GM18867 (cell line): ENCODE data around the gene ZFYVE9.

Experiments
- ATAC-seq: cut with Tn5 transposase; IDR thresholded peaks from one replicate; pipeline ENCODE4 v1.9.1; 2021; ENCODE audit warnings: mild to moderate bottlenecking, moderate library complexity; ENCODE audit not compliant: unreplicated experiment

The ZFYVE9 gene

GRCh38 chr1:52332411-52332810 is 190.5 kb downstream of the ZFYVE9 start:
- no peak for ATAC-seq

- no peak for ATAC-seq
Observed at GRCh38 chr1:52334906-52335528, 193.1 kb downstream of the ZFYVE9 start.

- ATAC-seq: no peak
Observed at GRCh38 chr1:52337439-52337838, 195.6 kb downstream of the ZFYVE9 start.

GRCh38 chr1:52341655-52342260 is 199.9 kb downstream of the ZFYVE9 start:
- ATAC-seq: no peak

GRCh38 chr1:52343979-52344378 is 202.1 kb downstream of the ZFYVE9 start:
- no peak for ATAC-seq

GRCh38 chr1:52345252-52345651 is 203.4 kb downstream of the ZFYVE9 start:
- no peak for ATAC-seq

- no peak for ATAC-seq
Observed at GRCh38 chr1:52346653-52347052, 204.8 kb downstream of the ZFYVE9 start.

GRCh38 chr1:52348704-52349300 is 206.9 kb downstream of the ZFYVE9 start:
- no peak for ATAC-seq

GRCh38 chr1:52352690-52353089 is 210.8 kb downstream of the ZFYVE9 start:
- no peak for ATAC-seq

GRCh38 chr1:52355436-52355835 is 213.5 kb downstream of the ZFYVE9 start:
- no peak for ATAC-seq

- no peak for ATAC-seq
Observed at GRCh38 chr1:52355847-52356505, 214.1 kb downstream of the ZFYVE9 start.

- ATAC-seq: no peak
Observed at GRCh38 chr1:52356818-52357355, 215.0 kb downstream of the ZFYVE9 start.

GRCh38 chr1:52357397-52357796 is 215.5 kb downstream of the ZFYVE9 start:
- no peak for ATAC-seq

GRCh38 chr1:52358851-52359497 is 217.1 kb downstream of the ZFYVE9 start:
- no peak for ATAC-seq

- ATAC-seq: no peak
Observed at GRCh38 chr1:52359676-52360594, 218.0 kb downstream of the ZFYVE9 start.

- ATAC-seq: no peak
Observed at GRCh38 chr1:52360595-52360968, 218.7 kb downstream of the ZFYVE9 start.

- no peak for ATAC-seq
Observed at GRCh38 chr1:52364235-52364839, 222.4 kb downstream of the ZFYVE9 start.

GRCh38 chr1:52365071-52365745 is 223.3 kb downstream of the ZFYVE9 start:
- ATAC-seq: no peak
